ENCODE results near the gene PLEKHG5. TPM values are rescaled to one million over a fixed set of nuclear protein-coding genes. Genes with fewer than 3 reads are reported as not detected.

PLEKHG5 gene
- total RNA-seq, 2 experiments from 2014 or later = 1.7 to 1.8 TPM

GRCh38 chr1:6424619-6425593 is 66.6 kb downstream of the PLEKHG5 start, which contains the start of gene ESPN:
Gene ESPN (plus strand): TSS chr1:6424776. CDS start chr1:6424956, 180 bp downstream.
- Mint-ChIP-seq H3K4me1 (ENCODE audit: low read depth) (peaks cover 12% of the 10 kb centered on the region), H3K4me3 (peak within 1 kb of the TSS; percentile 15), H3K27me3 (peaks cover 46% of the 10 kb centered on the region), H3K36me3 (ENCODE audit: low read depth) (no peaks in the 10 kb centered on the region), H3K9me3 (no peaks in the 10 kb centered on the region), H3K27ac (no peak within 1 kb of the TSS)
- intact Hi-C loops (cut with micrococcal nuclease) = no loop called here
- ATAC-seq = no peak
- no peak for TF ChIP-seq CTCF (IDR thresholded peaks at IDR 0.05)
- ChIA-PET CTCF (interaction anchor here (0.9 to 2.5 kb wide), 2 partner anchors 10 to 13 kb away, joined by 3 to 21 read pairs; no protein-coding TSS in a partner anchor), POLR2A (interaction anchor here (1.0 kb wide), 1 partner anchor 76 kb away, joined by 3 read pairs; no protein-coding TSS in a partner anchor)
- no peak for DNase-seq

GRCh38 chr1:6424000-6424565 is 67.4 kb downstream of the PLEKHG5 start:
- H3K27me3 Mint-ChIP-seq = peaks cover 47% of the 10 kb centered on the region
- H3K4me1 Mint-ChIP-seq (ENCODE audit: low read depth) = peaks cover 13% of the 10 kb centered on the region
- H3K9me3 Mint-ChIP-seq = no peaks in the 10 kb centered on the region
- no peak for TF ChIP-seq CTCF (IDR thresholded peaks at IDR 0.05)
- CTCF ChIA-PET = interaction anchor here (0.8 to 10.7 kb wide), 28 partner anchors 9 to 194 kb away, joined by 3 to 79 read pairs (median 6); partner anchors contain the start of genes GPR153 and PLEKHG5
- H3K27ac Mint-ChIP-seq = no peak overlapping the region
- POLR2A ChIA-PET = interaction anchor here (1.0 to 1.3 kb wide), 4 partner anchors 13 to 94 kb away, joined by 3 to 4 read pairs (median 3); no protein-coding TSS in a partner anchor
- H3K36me3 Mint-ChIP-seq (ENCODE audit: low read depth) = no peaks in the 10 kb centered on the region
- DNase-seq = no peak
- ATAC-seq = peak; percentile 8
- H3K4me3 Mint-ChIP-seq = peak overlapping the region; percentile 15
- intact Hi-C loops (cut with micrococcal nuclease) = no loop called here

- POLR2A ChIA-PET = interaction anchor here (1.1 to 1.4 kb wide), 5 partner anchors 14 to 93 kb away, joined by 3 to 5 read pairs (median 3); no protein-coding TSS in a partner anchor
- H3K4me3 Mint-ChIP-seq = peak overlapping the region; percentile 15
- ATAC-seq = peak; percentile 83
These were observed 68.0 kb downstream of the PLEKHG5 start for GRCh38 chr1:6423321-6423999.

GRCh38 chr1:6421266-6421665 is 70.2 kb downstream of the PLEKHG5 start:
- Mint-ChIP-seq H3K4me3 (no peak overlapping the region), H3K27ac (no peak overlapping the region), H3K9me3 (no peaks in the 10 kb centered on the region), H3K27me3 (peaks cover 67% of the 10 kb centered on the region), H3K36me3 (ENCODE audit: low read depth) (no peaks in the 10 kb centered on the region), H3K4me1 (ENCODE audit: low read depth) (peaks cover 14% of the 10 kb centered on the region)
- no peak for TF ChIP-seq CTCF (IDR thresholded peaks at IDR 0.05)
- CTCF ChIA-PET = interaction anchor here (0.7 to 10.7 kb wide), 10 partner anchors 14 to 181 kb away, joined by 3 to 79 read pairs (median 10); no protein-coding TSS in a partner anchor
- no peak for ATAC-seq
- intact Hi-C loops (cut with micrococcal nuclease) = no loop called here
- POLR2A ChIA-PET = interaction anchor here (0.7 to 1.6 kb wide), 3 partner anchors 16 to 28 kb away, joined by 3 to 6 read pairs (median 3); partner anchors contain the start of gene ACOT7
- no peak for DNase-seq

More at GRCh38 chr1:6423321-6423999, 68.0 kb downstream of the PLEKHG5 start:
- peak; percentile 91 for TF ChIP-seq CTCF (IDR thresholded peaks at IDR 0.05)
- Mint-ChIP-seq H3K36me3 (ENCODE audit: low read depth) (no peaks in the 10 kb centered on the region), H3K27me3 (peaks cover 50% of the 10 kb centered on the region), H3K27ac (no peak overlapping the region), H3K9me3 (no peaks in the 10 kb centered on the region), H3K4me1 (ENCODE audit: low read depth) (peaks cover 14% of the 10 kb centered on the region)
- intact Hi-C loops (cut with micrococcal nuclease) = no loop called here
- peak; percentile 83 for DNase-seq
- CTCF ChIA-PET = interaction anchor here (0.6 to 10.7 kb wide), 43 partner anchors 9 to 193 kb away, joined by 3 to 79 read pairs (median 4); partner anchors contain the start of genes GPR153, PLEKHG5 and TNFRSF25
